Measurements from ENCODE around the gene MLLT3.
"Not testable (repeated sequence)": the region's sequence is repeated elsewhere in the genome, so short reads cannot be mapped to it uniquely, and the experiment has no call there.

Gene MLLT3

DNA sequence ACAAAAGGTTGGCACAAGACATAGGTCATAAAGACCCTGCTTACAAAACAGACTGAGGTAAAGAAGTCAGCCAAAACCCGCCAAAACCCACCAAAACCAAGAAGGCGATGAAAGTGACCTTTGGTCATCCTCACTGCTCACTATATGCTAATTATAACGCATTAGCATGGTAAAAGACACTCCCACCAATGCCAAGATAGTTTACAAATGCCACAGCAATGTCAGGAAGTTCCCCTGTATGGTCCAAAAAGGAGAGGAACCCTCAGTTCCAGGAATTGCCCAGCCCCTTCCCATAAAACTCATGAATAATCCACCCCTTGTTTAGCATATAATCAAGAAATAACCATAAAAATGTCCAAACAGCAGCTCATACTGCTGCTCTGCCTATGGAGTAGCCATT, 27.7 kb downstream of the MLLT3 start:
- H3K4me3 ChIP-seq (ENCODE audit: low read depth, low read length) = no peak overlapping the region
- TF ChIP-seq, protein P1, sequence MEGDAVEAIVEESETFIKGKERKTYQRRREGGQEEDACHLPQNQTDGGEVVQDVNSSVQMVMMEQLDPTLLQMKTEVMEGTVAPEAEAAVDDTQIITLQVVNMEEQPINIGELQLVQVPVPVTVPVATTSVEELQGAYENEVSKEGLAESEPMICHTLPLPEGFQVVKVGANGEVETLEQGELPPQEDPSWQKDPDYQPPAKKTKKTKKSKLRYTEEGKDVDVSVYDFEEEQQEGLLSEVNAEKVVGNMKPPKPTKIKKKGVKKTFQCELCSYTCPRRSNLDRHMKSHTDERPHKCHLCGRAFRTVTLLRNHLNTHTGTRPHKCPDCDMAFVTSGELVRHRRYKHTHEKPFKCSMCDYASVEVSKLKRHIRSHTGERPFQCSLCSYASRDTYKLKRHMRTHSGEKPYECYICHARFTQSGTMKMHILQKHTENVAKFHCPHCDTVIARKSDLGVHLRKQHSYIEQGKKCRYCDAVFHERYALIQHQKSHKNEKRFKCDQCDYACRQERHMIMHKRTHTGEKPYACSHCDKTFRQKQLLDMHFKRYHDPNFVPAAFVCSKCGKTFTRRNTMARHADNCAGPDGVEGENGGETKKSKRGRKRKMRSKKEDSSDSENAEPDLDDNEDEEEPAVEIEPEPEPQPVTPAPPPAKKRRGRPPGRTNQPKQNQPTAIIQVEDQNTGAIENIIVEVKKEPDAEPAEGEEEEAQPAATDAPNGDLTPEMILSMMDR (IDR thresholded peaks at IDR 0.05; ENCODE audit: low read depth, low read length) = no peak

DNA sequence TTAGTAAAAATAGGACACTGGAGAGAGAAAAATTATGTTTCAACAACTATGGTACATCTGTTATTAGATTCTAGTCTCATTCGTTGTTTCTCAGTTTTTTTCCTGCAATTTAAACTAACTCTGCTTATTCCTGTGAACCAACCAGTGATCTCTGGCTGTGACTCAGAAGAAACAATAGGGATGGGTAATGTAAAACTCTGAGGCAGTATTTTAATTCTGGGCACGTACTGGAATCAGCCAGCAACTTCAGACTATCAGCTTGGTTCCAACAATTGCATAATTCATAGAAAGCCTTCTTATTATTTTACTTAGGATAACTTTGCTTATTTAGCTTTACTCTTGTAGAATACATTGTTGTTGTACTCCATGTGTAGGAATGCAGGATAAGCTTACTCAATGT, 28.8 kb downstream of the MLLT3 start:
- H3K4me3 ChIP-seq (ENCODE audit: low read depth, low read length) = no peak overlapping the region
- TF ChIP-seq, protein P1 (IDR thresholded peaks at IDR 0.05; ENCODE audit: low read depth, low read length) = no peak

DNA sequence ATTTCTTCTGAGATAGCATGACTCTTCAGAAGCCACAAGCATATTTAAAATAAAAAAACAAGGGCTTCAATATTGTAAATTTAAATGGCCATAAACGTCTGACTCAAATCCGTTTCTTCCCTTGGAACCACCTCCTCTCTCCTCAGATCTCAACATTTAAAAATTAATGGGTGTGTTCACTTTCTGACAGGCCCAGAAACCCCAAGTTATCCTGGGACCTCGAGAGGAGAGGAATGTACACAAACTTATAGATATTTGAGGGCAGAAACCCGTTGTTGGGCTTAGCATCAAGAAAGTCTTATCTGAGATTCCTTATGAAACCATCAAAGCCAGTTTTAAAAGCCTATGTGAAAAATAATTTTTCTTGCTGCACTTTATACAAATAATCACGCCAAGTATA, 29.2 kb downstream of the MLLT3 start:
- no peak overlapping the region for H3K4me3 ChIP-seq (ENCODE audit: low read depth, low read length)
- TF ChIP-seq, protein P1 (IDR thresholded peaks at IDR 0.05; ENCODE audit: low read depth, low read length) = no peak

DNA sequence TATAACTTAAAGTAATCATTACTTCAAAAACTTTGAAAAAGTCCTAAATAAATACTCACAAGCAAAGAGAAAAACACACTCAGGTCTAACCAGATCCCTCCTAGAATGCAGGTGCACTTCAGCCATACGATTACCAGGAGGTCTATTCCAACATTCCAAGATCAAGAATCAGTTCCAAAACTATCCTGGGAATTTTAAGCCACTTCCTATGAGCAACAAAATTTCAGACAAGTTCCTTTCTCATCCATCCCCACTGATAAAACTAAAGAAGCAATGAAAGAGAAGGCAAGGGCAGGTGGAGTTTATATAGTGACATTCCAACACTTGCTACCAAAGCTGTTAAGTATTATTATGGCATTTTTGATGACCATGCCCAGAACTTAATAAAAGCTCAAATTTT, 29.6 kb downstream of the MLLT3 start:
- no peak overlapping the region for H3K4me3 ChIP-seq (ENCODE audit: low read depth, low read length)
- TF ChIP-seq, protein P1 (IDR thresholded peaks at IDR 0.05; ENCODE audit: low read depth, low read length) = no peak

DNA sequence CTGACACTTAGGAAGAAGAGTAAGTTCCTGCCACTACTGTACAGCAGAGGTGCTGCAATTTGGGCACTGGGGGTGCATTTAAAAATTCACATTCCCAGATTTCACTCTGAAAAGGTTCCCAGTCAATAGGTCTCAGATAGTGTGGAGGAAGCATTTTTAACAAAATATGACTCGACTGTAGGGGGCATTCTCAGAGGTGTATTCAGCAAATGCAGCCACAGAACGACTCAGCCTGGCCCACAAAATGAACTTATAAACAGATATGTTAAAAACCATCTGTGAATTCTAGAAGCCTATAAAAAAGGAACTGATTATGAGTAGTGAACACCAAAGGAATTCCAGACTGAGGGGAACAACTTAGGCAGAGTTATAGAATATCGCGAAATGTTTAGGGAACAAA, 31.1 kb downstream of the MLLT3 start:
- no peak overlapping the region for H3K4me3 ChIP-seq (ENCODE audit: low read depth, low read length)
- TF ChIP-seq, protein P1 (IDR thresholded peaks at IDR 0.05; ENCODE audit: low read depth, low read length) = no peak

DNA sequence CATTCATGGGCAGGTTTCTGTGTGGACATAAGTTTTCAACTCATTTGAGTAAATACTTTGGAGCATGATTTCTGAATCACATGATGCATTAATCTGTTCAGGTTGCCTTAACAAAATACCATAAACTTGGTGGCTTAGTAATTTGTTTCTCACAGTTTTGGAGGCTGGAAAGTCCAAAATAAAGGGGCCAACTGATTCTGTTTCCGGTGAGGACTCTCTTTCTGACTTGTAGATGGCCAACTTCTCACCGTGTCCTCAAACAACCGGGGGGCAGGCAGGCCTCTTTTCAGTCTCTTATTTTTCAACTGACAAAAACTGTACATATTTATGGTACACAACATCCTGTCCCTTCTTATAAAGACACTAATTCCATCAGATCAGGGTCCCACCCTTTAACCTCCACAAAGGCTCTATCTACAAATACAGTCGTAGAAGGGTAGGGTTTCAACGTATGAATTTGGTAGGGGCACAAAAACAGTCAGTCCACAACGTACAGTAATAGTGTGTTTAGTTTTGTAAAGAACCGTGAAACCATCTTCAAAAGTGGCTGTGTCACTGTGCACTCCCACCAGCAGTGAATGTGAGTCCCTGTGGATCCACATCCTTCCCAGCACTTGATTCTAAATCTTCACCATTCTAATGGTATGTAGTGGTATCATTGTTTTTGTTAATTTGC, 37.2 kb downstream of the MLLT3 start:
- TF ChIP-seq, protein P1 (IDR thresholded peaks at IDR 0.05; ENCODE audit: low read depth, low read length) = no peak
- no peak overlapping the region for H3K4me3 ChIP-seq (ENCODE audit: low read depth, low read length)

DNA sequence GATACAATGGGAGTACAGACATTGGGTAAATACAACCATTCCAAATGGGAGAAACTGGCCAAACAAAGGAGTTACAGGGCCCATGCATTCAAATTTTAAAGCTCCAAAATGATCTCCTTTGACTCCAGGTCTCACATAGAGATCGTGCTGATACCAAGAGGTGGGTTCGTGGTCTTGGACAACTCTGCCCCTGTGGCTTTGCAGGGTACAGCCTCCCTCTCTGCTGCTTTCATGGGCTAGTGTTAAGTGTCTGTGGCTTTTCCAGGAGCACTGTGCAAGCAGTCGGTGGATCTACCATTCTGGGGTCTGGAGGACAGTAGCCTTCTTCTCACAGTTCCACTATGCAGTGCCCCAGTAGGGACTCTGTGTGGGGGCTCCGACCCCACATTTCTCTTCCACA, 39.2 kb downstream of the MLLT3 start:
- not testable (repeated sequence) for H3K4me3 ChIP-seq (ENCODE audit: low read depth, low read length)

DNA sequence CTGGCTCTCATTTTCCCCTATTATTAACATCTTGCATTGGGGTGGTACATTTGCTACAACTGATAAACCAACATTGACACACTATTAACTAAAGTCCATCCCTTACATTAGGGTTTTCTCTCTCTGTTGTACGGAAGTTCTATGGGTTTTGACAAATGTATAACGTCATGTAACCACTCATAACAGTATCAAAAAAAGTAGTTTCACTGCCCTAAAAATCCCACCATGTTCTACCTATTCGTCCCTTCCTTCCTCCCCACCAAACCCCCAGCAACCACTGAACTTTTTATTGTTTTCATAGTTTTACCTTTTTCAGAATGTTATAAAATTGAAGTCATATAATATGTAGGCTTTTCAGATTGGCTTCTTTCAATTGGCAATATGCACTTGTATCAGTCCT, 40.1 kb downstream of the MLLT3 start:
- TF ChIP-seq, protein P1 (IDR thresholded peaks at IDR 0.05; ENCODE audit: low read depth, low read length) = no peak
- no peak overlapping the region for H3K4me3 ChIP-seq (ENCODE audit: low read depth, low read length)

Data from WI38 (cell line).